LNCaP clone FGC (cell line): ENCODE results near the gene MEIS2.

ENCODE experiments used
- DNase-seq: peaks from one replicate; pipeline ENCODE4 v3.0.0-alpha.2; 2011; ENCODE audit warnings: low read depth
- H3K4me3 ChIP-seq: 2 replicates; pipeline ENCODE4 v1.5.1; 2011; ENCODE audit warnings: mild to moderate bottlenecking, low read depth, low read length, control low read depth
- TF ChIP-seq, protein P1 (sequence below): IDR thresholded peaks from 2 replicates; pipeline ENCODE4 v1.5.1; 2012; ENCODE audit warnings: mild to moderate bottlenecking; ENCODE audit not compliant: control insufficient read depth, insufficient read depth; ENCODE audit errors: extremely low read depth

The MEIS2 gene

GRCh38 chr15:37014566-37014965, 85.8 kb downstream of the MEIS2 start:
- DNase-seq, result no peak
- H3K4me3 ChIP-seq, result no peak overlapping the region
- TF ChIP-seq, protein P1, sequence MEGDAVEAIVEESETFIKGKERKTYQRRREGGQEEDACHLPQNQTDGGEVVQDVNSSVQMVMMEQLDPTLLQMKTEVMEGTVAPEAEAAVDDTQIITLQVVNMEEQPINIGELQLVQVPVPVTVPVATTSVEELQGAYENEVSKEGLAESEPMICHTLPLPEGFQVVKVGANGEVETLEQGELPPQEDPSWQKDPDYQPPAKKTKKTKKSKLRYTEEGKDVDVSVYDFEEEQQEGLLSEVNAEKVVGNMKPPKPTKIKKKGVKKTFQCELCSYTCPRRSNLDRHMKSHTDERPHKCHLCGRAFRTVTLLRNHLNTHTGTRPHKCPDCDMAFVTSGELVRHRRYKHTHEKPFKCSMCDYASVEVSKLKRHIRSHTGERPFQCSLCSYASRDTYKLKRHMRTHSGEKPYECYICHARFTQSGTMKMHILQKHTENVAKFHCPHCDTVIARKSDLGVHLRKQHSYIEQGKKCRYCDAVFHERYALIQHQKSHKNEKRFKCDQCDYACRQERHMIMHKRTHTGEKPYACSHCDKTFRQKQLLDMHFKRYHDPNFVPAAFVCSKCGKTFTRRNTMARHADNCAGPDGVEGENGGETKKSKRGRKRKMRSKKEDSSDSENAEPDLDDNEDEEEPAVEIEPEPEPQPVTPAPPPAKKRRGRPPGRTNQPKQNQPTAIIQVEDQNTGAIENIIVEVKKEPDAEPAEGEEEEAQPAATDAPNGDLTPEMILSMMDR, result no peak

- H3K4me3 ChIP-seq, result no peak overlapping the region
- TF ChIP-seq, protein P1, result no peak
These were observed 86.2 kb downstream of the MEIS2 start for GRCh38 chr15:37014137-37014536.

DNA sequence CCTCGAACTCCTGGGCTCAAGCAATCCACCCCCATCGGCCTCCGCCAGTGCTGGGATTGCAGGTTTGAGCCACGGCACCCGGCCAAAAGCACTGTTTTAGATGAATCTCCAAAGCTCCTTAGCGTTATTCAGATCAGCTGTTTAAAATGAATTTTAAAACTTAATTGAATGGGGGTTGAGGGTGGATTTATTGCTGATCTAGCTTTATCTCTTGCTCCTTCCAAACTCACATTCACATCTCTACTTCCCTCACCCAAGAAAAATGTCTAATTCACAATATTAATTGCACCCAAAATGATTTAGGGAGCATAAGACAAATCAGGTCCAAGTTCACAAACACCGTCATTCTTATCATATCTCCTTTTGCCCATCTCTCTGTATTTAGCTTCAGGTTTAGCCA, 89.8 kb downstream of the MEIS2 start:
- no peak overlapping the region for H3K4me3 ChIP-seq
- no peak for DNase-seq
- TF ChIP-seq, protein P1, result no peak

More at GRCh38 chr15:37014137-37014536, 86.2 kb downstream of the MEIS2 start:
- no peak for DNase-seq

DNA sequence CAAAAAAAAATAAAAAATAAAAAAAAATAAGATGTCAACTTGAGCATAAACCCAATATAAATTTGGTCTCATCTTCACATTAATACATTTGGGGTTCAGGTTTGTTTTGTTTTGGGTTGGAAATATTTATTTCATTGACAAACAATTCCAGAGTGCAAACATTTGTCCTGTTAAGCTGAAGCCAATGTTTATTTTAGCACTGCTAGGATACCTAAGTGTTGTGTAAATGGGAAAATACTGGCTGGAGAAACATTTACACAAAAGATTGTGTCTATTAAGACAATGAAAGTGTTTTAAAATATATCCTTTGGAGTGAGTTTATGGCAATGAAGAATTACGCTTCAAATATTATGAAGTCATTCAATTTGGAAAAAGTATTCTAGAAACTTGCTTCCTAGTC, 91.1 kb downstream of the MEIS2 start:
- TF ChIP-seq, protein P1, result no peak
- H3K4me3 ChIP-seq, result no peak overlapping the region
- DNase-seq, result no peak

DNA sequence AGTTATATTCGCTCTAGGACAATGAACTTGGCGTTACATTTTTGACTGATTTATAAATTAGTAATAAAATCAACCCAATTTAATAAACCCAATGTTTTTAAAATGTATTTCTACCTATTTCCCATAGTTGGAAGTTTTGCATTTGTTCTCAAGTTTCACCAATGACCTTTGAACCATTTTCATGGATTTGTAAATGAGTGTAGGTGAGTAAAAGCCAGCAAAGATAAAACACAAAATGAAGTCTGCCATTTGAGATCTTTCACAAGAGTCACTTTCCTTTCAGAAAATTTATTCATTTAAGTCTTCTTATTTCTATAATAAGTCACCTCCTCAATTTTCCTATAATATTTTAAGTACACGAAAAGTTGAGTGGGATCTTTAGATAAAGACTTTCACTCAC, 92.1 kb downstream of the MEIS2 start:
- TF ChIP-seq, protein P1, result no peak
- no peak for DNase-seq
- H3K4me3 ChIP-seq, result no peak overlapping the region

GRCh38 chr15:37007301-37007700, 93.0 kb downstream of the MEIS2 start:
- no peak overlapping the region for H3K4me3 ChIP-seq
- no peak for DNase-seq

More at GRCh38 chr15:37007301-37007700, 93.0 kb downstream of the MEIS2 start:
- TF ChIP-seq, protein P1, result no peak
